ENCODE measurements around the gene RESP18.
"Not testable (repeated sequence)": the region's sequence is repeated elsewhere in the genome, so short reads cannot be mapped to it uniquely, and the experiment has no call there.

RESP18 gene

GRCh38 chr2:219325657-219326315 lies 6.8 kb downstream of the RESP18 start:
- H3K4me3 ChIP-seq (IDR thresholded peaks at IDR 0.05; ENCODE audit: insufficient read depth, low read depth, low read length) = no peak overlapping the region
- H3K36me3 ChIP-seq (ENCODE audit: insufficient read depth) = no peaks in the 10 kb centered on the region
- no peaks in the 10 kb centered on the region for H4K20me1 ChIP-seq (ENCODE audit: insufficient read depth)
- H3K9ac ChIP-seq = no peak overlapping the region
- H2AFZ ChIP-seq (ENCODE audit: low read depth) = no peak overlapping the region
- no peaks in the 10 kb centered on the region for H3K27me3 ChIP-seq (ENCODE audit: insufficient read depth, low read depth)
- H3K4me1 ChIP-seq (ENCODE audit: low read depth, poor library complexity, severe bottlenecking) = peaks cover 3% of the 10 kb centered on the region
- H3K79me2 ChIP-seq (ENCODE audit: insufficient read depth, low read depth) = no peaks in the 10 kb centered on the region
- H3K27ac ChIP-seq = no peak overlapping the region
- no peak for TF ChIP-seq CTCF (conservative IDR thresholded peaks at IDR 0.05; ENCODE audit: low read depth, low read length)
- no peak overlapping the region for H3K4me2 ChIP-seq

GRCh38 chr2:219325136-219325535 lies 7.4 kb downstream of the RESP18 start:
- no peak overlapping the region for H3K9ac ChIP-seq
- H3K36me3 ChIP-seq (ENCODE audit: insufficient read depth) = no peaks in the 10 kb centered on the region
- no peak for TF ChIP-seq CTCF (conservative IDR thresholded peaks at IDR 0.05; ENCODE audit: low read depth, low read length)
- H3K79me2 ChIP-seq (ENCODE audit: insufficient read depth, low read depth) = no peaks in the 10 kb centered on the region
- no peak overlapping the region for H3K4me2 ChIP-seq
- H2AFZ ChIP-seq (ENCODE audit: low read depth) = no peak overlapping the region
- H3K4me1 ChIP-seq (ENCODE audit: low read depth, poor library complexity, severe bottlenecking) = peaks cover 9% of the 10 kb centered on the region
- no peak overlapping the region for H3K27ac ChIP-seq
- no peak overlapping the region for H3K4me3 ChIP-seq (IDR thresholded peaks at IDR 0.05; ENCODE audit: insufficient read depth, low read depth, low read length)
- H4K20me1 ChIP-seq (ENCODE audit: insufficient read depth) = no peaks in the 10 kb centered on the region
- no peaks in the 10 kb centered on the region for H3K27me3 ChIP-seq (ENCODE audit: insufficient read depth, low read depth)

- Histone ChIP-seq H4K20me1 (ENCODE audit: insufficient read depth) (no peaks in the 10 kb centered on the region), H2AFZ (ENCODE audit: low read depth) (no peak overlapping the region), H3K79me2 (ENCODE audit: insufficient read depth, low read depth) (no peaks in the 10 kb centered on the region), H3K36me3 (ENCODE audit: insufficient read depth) (no peaks in the 10 kb centered on the region), H3K9ac (no peak overlapping the region), H3K27ac (no peak overlapping the region), H3K4me3 (IDR thresholded peaks at IDR 0.05; ENCODE audit: insufficient read depth, low read depth, low read length) (no peak overlapping the region), H3K27me3 (ENCODE audit: insufficient read depth, low read depth) (no peaks in the 10 kb centered on the region), H3K4me1 (ENCODE audit: low read depth, poor library complexity, severe bottlenecking) (peaks cover 9% of the 10 kb centered on the region), H3K4me2 (no peak overlapping the region)
- TF ChIP-seq CTCF (conservative IDR thresholded peaks at IDR 0.05; ENCODE audit: low read depth, low read length) = no peak
Measured at GRCh38 chr2:219323434-219323833, 9.1 kb downstream of the RESP18 start.

GRCh38 chr2:219314804-219315468 lies 17.6 kb downstream of the RESP18 start:
- Histone ChIP-seq H3K27me3 (ENCODE audit: insufficient read depth, low read depth) (peaks cover 5% of the 10 kb centered on the region; the same call in 1 of the 2 replicates), H2AFZ (ENCODE audit: low read depth) (no peak overlapping the region), H3K4me2 (no peak overlapping the region), H3K9ac (no peak overlapping the region), H3K27ac (no peak overlapping the region), H3K4me3 (IDR thresholded peaks at IDR 0.05; ENCODE audit: insufficient read depth, low read depth, low read length) (no peak overlapping the region), H3K79me2 (ENCODE audit: insufficient read depth, low read depth) (no peaks in the 10 kb centered on the region), H3K36me3 (ENCODE audit: insufficient read depth) (no peaks in the 10 kb centered on the region), H4K20me1 (ENCODE audit: insufficient read depth) (no peaks in the 10 kb centered on the region), H3K4me1 (ENCODE audit: low read depth, poor library complexity, severe bottlenecking) (no peaks in the 10 kb centered on the region)
- TF ChIP-seq CTCF (conservative IDR thresholded peaks at IDR 0.05; ENCODE audit: low read depth, low read length) = no peak

GRCh38 chr2:219312683-219313263 lies 19.8 kb downstream of the RESP18 start:
- H3K9ac ChIP-seq; H3K4me3 ChIP-seq (IDR thresholded peaks at IDR 0.05; ENCODE audit: insufficient read depth, low read depth, low read length); H3K27me3 ChIP-seq (ENCODE audit: insufficient read depth, low read depth); H3K4me2 ChIP-seq; H3K79me2 ChIP-seq (ENCODE audit: insufficient read depth, low read depth); H4K20me1 ChIP-seq (ENCODE audit: insufficient read depth); H2AFZ ChIP-seq (ENCODE audit: low read depth); H3K4me1 ChIP-seq (ENCODE audit: low read depth, poor library complexity, severe bottlenecking); H3K36me3 ChIP-seq (ENCODE audit: insufficient read depth); H3K27ac ChIP-seq: not testable (repeated sequence)
